Endometrial microvascular endothelial cells (primary cell): ENCODE results near the gene LDLRAD1. TPM values are rescaled to one million over a fixed set of nuclear protein-coding genes. Genes with fewer than 3 reads are reported as not detected.

Source experiments
- in situ Hi-C: cut with HindIII; loops from 2 replicates; pipeline ENCODE4 v1.10.0; 2017; ENCODE audit warnings: low sequenced_read_pairs, low pct_unique_long_range_greater_than_20kb; ENCODE audit errors: inconsistent ontology term
- total RNA-seq: library from RNA; depleted of rRNA; stranded (reverse); fragments of >200 nt; gene quantifications from one replicate; pipeline ENCODE4 v1.2.3, GENCODE V29; 2015; ENCODE audit errors: inconsistent ontology term

The LDLRAD1 gene
- total RNA-seq, 1 donor from 2014 or later: not detected

GRCh38 chr1:53964109-53964508 lies 53.9 kb downstream of the LDLRAD1 start:
- in situ Hi-C loops: no loop called here

GRCh38 chr1:53963460-53963859 lies 54.5 kb downstream of the LDLRAD1 start:
- in situ Hi-C loops: no loop called here

- in situ Hi-C loops: no loop called here
Measured at GRCh38 chr1:53962395-53962794, 55.6 kb downstream of the LDLRAD1 start.

GRCh38 chr1:53959664-53960250 lies 58.2 kb downstream of the LDLRAD1 start:
- in situ Hi-C loops: no loop called here

Other genes with a start within 250 kb of the LDLRAD1 start
- 39.8 TPM for gene NDC1, start 179.9 kb downstream of the LDLRAD1 start, total RNA-seq
- 22.6 TPM for gene YIPF1, start 128.4 kb downstream of the LDLRAD1 start, total RNA-seq
- not detected for gene DIO1, start 124.0 kb downstream of the LDLRAD1 start, total RNA-seq
- gene IFT25, start 72.5 kb downstream of the LDLRAD1 start, total RNA-seq: 20.6 TPM
- gene LRRC42, start 71.8 kb downstream of the LDLRAD1 start, total RNA-seq: 34.6 TPM
- 201 TPM for gene TMEM59, start 35.0 kb upstream of the LDLRAD1 start, total RNA-seq
- gene TCEANC2, start 35.4 kb upstream of the LDLRAD1 start, total RNA-seq: 4.5 TPM
- gene CDCP2, start 134.8 kb upstream of the LDLRAD1 start, total RNA-seq: not detected
- gene CYB5RL, start 181.8 kb upstream of the LDLRAD1 start, total RNA-seq: 7.3 TPM
- 169 TPM for gene MRPL37, start 182.0 kb upstream of the LDLRAD1 start, total RNA-seq